ENCODE results near the gene DDX47. TPM values are rescaled to one million over a fixed set of nuclear protein-coding genes. Genes with fewer than 3 reads are reported as not detected.
"Not testable (repeated sequence)": the region's sequence is repeated elsewhere in the genome, so short reads cannot be mapped to it uniquely, and the experiment has no call there.

DDX47 gene
- total RNA-seq, 2 experiments from 2014 or later = 45.1 to 59.1 TPM

- H4K20me1 ChIP-seq (ENCODE audit: insufficient read depth, low read length) = no peaks in the 10 kb centered on the region
- H3K9me3 ChIP-seq (ENCODE audit: low read length) = no peaks in the 10 kb centered on the region
- BruUV-seq (replicated peaks) = no TSS peak
- H3K27ac ChIP-seq (ENCODE audit: low read depth, low read length, poor library complexity, severe bottlenecking) = no peak overlapping the region
- ChIA-PET CTCF (ENCODE audit: unreplicated experiment) (no interaction called here), POLR2A (interaction anchor here (1.6 kb wide), 1 partner anchor 15 kb away, joined by 3 read pairs; no protein-coding TSS in a partner anchor)
- H3K9me2 ChIP-seq (ENCODE audit: insufficient read depth, low read length) = no peaks in the 10 kb centered on the region
- H3K4me2 ChIP-seq (ENCODE audit: low read length) = no peak overlapping the region
- no peaks in the 10 kb centered on the region for H3K79me2 ChIP-seq (ENCODE audit: insufficient read depth, low read depth, low read length)
- H2AFZ ChIP-seq (ENCODE audit: low read length) = no peak overlapping the region
- no peaks in the 10 kb centered on the region for H3K4me1 ChIP-seq (ENCODE audit: insufficient read depth, low read length, poor library complexity, severe bottlenecking)
- no peak overlapping the region for H3K4me3 ChIP-seq (ENCODE audit: low read depth, low read length, poor library complexity, severe bottlenecking)
- no peak for TF ChIP-seq CTCF (conservative IDR thresholded peaks at IDR 0.05; ENCODE audit: low read length)
- no peak for TF ChIP-seq EZH2phosphoT487 (IDR thresholded peaks at IDR 0.05; ENCODE audit: borderline replicate concordance, low read depth, low read length)
- intact Hi-C loops (cut with micrococcal nuclease; ENCODE audit: unreplicated experiment) = no loop called here
- H3K36me3 ChIP-seq (ENCODE audit: insufficient read depth, low read length) = peaks cover 9% of the 10 kb centered on the region
- DNase-seq (ENCODE audit: low spot score) = no peak
Observed at GRCh38 chr12:12845794-12846243, 32.7 kb downstream of the DDX47 start.

GRCh38 chr12:12846780-12847179 is 33.6 kb downstream of the DDX47 start:
- not testable (repeated sequence) for H3K27ac ChIP-seq (ENCODE audit: low read depth, low read length, poor library complexity, severe bottlenecking)

GRCh38 chr12:12853435-12853834 is 40.3 kb downstream of the DDX47 start:
- H3K79me2 ChIP-seq (ENCODE audit: insufficient read depth, low read depth, low read length) = no peaks in the 10 kb centered on the region
- POLR2A ChIA-PET = interaction anchor here (0.7 kb wide), 1 partner anchor 11 kb away, joined by 3 read pairs; no protein-coding TSS in a partner anchor

More at GRCh38 chr12:12846780-12847179, 33.6 kb downstream of the DDX47 start:
- DNase-seq (ENCODE audit: low spot score); intact Hi-C loops (cut with micrococcal nuclease; ENCODE audit: unreplicated experiment); BruUV-seq (replicated peaks); H3K9me2 ChIP-seq (ENCODE audit: insufficient read depth, low read length); H3K4me2 ChIP-seq (ENCODE audit: low read length); H3K36me3 ChIP-seq (ENCODE audit: insufficient read depth, low read length); H4K20me1 ChIP-seq (ENCODE audit: insufficient read depth, low read length); H2AFZ ChIP-seq (ENCODE audit: low read length); H3K79me2 ChIP-seq (ENCODE audit: insufficient read depth, low read depth, low read length); POLR2A ChIA-PET; H3K4me1 ChIP-seq (ENCODE audit: insufficient read depth, low read length, poor library complexity, severe bottlenecking); H3K9me3 ChIP-seq (ENCODE audit: low read length); H3K4me3 ChIP-seq (ENCODE audit: low read depth, low read length, poor library complexity, severe bottlenecking): not testable (repeated sequence)
- CTCF ChIA-PET (ENCODE audit: unreplicated experiment) = interaction anchor here (1.2 kb wide), 1 partner anchor 10 kb away, joined by 4 read pairs; no protein-coding TSS in a partner anchor

More at GRCh38 chr12:12853435-12853834, 40.3 kb downstream of the DDX47 start:
- no peaks in the 10 kb centered on the region for H3K9me3 ChIP-seq (ENCODE audit: low read length)
- H3K9me2 ChIP-seq (ENCODE audit: insufficient read depth, low read length) = no peaks in the 10 kb centered on the region
- peaks cover 3% of the 10 kb centered on the region; the same call in 1 of the 2 replicates for H3K36me3 ChIP-seq (ENCODE audit: insufficient read depth, low read length)
- H3K4me3 ChIP-seq (ENCODE audit: low read depth, low read length, poor library complexity, severe bottlenecking) = no peak overlapping the region
- H2AFZ ChIP-seq (ENCODE audit: low read length) = no peak overlapping the region
- H3K4me1 ChIP-seq (ENCODE audit: insufficient read depth, low read length, poor library complexity, severe bottlenecking) = no peaks in the 10 kb centered on the region
- H3K4me2 ChIP-seq (ENCODE audit: low read length) = no peak overlapping the region
- DNase-seq (ENCODE audit: low spot score) = no peak
- intact Hi-C loops (cut with micrococcal nuclease; ENCODE audit: unreplicated experiment) = no loop called here
- H4K20me1 ChIP-seq (ENCODE audit: insufficient read depth, low read length) = no peaks in the 10 kb centered on the region
- CTCF ChIA-PET (ENCODE audit: unreplicated experiment) = no interaction called here
- BruUV-seq (replicated peaks) = no TSS peak
- no peak overlapping the region for H3K27ac ChIP-seq (ENCODE audit: low read depth, low read length, poor library complexity, severe bottlenecking)
- TF ChIP-seq CTCF (conservative IDR thresholded peaks at IDR 0.05; ENCODE audit: low read length) (no peak), EZH2phosphoT487 (IDR thresholded peaks at IDR 0.05; ENCODE audit: borderline replicate concordance, low read depth, low read length) (no peak)

All from OCI-LY7 (cell line).